ENCODE data around the gene TRA2A. TPM values are rescaled to one million over a fixed set of nuclear protein-coding genes. Genes with fewer than 3 reads are reported as not detected.

The TRA2A gene
- total and polyA plus RNA-seq, 2 of the 13 experiments (the other 11 are each of a cell fraction or from before 2014, with no cell fraction given) = 39.1 to 41.6 TPM

- TF ChIP-seq CREB1 (IDR thresholded peaks at IDR 0.05) (no peak), CREB1 (CRISPR knock-in tag; IDR thresholded peaks at IDR 0.05) (no peak), IRF2 (CRISPR knock-in tag; IDR thresholded peaks at IDR 0.05) (0 out of 2 replicates have a peak, but pooled peaks have one; percentile 27), PBX2 (CRISPR knock-in tag; IDR thresholded peaks at IDR 0.05) (peak; percentile 11; the same call in 1 of the 2 replicates), SMC3 (IDR thresholded peaks at IDR 0.05; ENCODE audit: low read length) (peak; percentile 99), ETV5 (CRISPR knock-in tag; IDR thresholded peaks at IDR 0.05; ENCODE audit: borderline replicate concordance) (peak; percentile 70; the same call in 1 of the 2 replicates), TRAFD1 (CRISPR knock-in tag; IDR thresholded peaks at IDR 0.05; ENCODE audit: borderline replicate concordance) (no peak), ZFYVE20 (CRISPR knock-in tag; IDR thresholded peaks at IDR 0.05; ENCODE audit: borderline replicate concordance, low read depth) (no peak), RAD21 (CRISPR knock-in tag; IDR thresholded peaks at IDR 0.05) (peak; percentile 94)
Measured at GRCh38 chr7:23570592-23571200, 38.9 kb upstream of the TRA2A start (continued).

- Histone ChIP-seq H3K4me2 (ENCODE audit: low read depth, low read length) (no peak overlapping the region), H3K9ac (ENCODE audit: insufficient read depth, low read depth, low read length) (no peak overlapping the region), H3K27me3 (ENCODE audit: control insufficient read depth in 1 of 2, insufficient read depth in 2 of 2, low read length in 2 of 2) (no peaks in the 10 kb centered on the region), H4K20me1 (ENCODE audit: insufficient read depth, low read length) (no peaks in the 10 kb centered on the region), H3K36me3 (replicated peaks in 1 of 2; ENCODE audit: control insufficient read depth in 1 of 2, insufficient read depth in 2 of 2, low read length in 2 of 2) (no peaks in the 10 kb centered on the region), H3K4me1 (ENCODE audit: insufficient read depth, low read length) (no peaks in the 10 kb centered on the region), H3K27ac (ENCODE audit: extremely low read length, insufficient read depth, low read length) (no peak overlapping the region), H3K9me3 (ENCODE audit: low read length) (no peaks in the 10 kb centered on the region), H3K79me2 (ENCODE audit: insufficient read depth, low read length) (no peaks in the 10 kb centered on the region), H2AFZ (ENCODE audit: low read length) (no peak overlapping the region), H3K4me3 (replicated peaks in 1 of 3; ENCODE audit: insufficient read depth in 1 of 3, low read depth in 2 of 3, low read length in 3 of 3) (no peak overlapping the region)
- DNase-seq (ENCODE audit: low spot score) (no peak), FAIRE-seq (no peak), ATAC-seq (no peak)
- intact Hi-C loops (cut with micrococcal nuclease; ENCODE audit: unreplicated experiment) (no loop called here), in situ Hi-C loops (cut with HindIII; ENCODE audit: extremely low pct_ligation_motif_present, low pct_unique_long_range_greater_than_20kb) (no loop called here)
- CTCF ChIA-PET (ENCODE audit: low intra/inter-chr PET ratio, low total read pairs) = no interaction called here
- BruUV-seq (replicated peaks) = no TSS peak
- TF ChIP-seq ZNF687 (CRISPR knock-in tag; IDR thresholded peaks at IDR 0.05) (no peak), PHF20 (CRISPR knock-in tag; IDR thresholded peaks at IDR 0.05) (no peak), PHB2 (IDR thresholded peaks at IDR 0.05; ENCODE audit: partially characterized antibody) (no peak), ZBTB21 (CRISPR knock-in tag; IDR thresholded peaks at IDR 0.05) (no peak), ZNF512B (CRISPR knock-in tag; IDR thresholded peaks at IDR 0.05; ENCODE audit: borderline replicate concordance) (no peak)
- POLR2A ChIA-PET = no interaction called here
Measured at GRCh38 chr7:23558303-23558702, 26.5 kb upstream of the TRA2A start.

All from HepG2 (cell line).